ENCODE measurements around the gene PTN.

DNA sequence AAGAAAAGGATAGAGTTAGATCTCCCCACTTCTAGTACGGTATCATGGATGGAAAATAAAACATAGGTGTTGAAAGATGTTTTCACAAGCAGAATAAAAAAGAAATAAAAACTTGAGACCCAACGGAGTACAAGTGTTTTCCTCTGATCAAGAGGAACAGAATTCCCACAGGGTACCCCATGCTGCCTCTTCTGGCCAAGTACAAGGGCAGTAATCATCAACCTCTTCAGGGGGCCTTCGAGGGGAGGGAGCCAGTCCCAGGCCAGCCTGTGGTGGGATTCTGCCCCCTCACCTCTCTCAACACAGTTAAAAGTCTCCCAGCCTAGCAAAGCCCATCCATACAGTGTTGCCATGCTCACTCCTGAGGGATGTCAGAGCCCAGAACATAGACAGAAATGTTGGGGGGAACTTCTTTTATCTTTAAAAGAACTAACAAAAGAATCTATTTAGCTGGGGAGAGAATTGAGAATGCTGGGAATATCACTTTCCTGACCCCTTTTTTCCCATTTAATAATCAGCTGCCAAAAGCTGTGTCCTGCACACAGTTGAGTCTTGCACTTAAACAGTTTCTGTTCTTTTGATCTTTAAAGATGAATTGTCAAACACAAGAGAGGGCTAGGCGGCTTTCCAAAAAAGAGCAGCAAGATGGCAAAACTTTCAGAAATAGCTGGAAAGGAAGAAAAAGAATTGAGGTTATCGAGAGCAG is 101.7 kb downstream of the PTN start:
- TF ChIP-seq ZNF292 (tag by site-specific recombination; IDR thresholded peaks at IDR 0.05; ENCODE audit: borderline replicate concordance, low read depth) (no peak), CTCF (tag by site-specific recombination; IDR thresholded peaks at IDR 0.05) (no peak), ZSCAN5A (tag by site-specific recombination; IDR thresholded peaks at IDR 0.05) (no peak), ATF2 (tag by site-specific recombination; IDR thresholded peaks at IDR 0.05; ENCODE audit: low read depth) (no peak)

Measured in HEK293 (cell line).